ENCODE data around the gene PTPN9. TPM values are rescaled to one million over a fixed set of nuclear protein-coding genes. Genes with fewer than 3 reads are reported as not detected.

The PTPN9 gene
- total and polyA plus RNA-seq, 10 of the 15 experiments (the other 5 are each of a cell fraction or from before 2014, with no cell fraction given), result 7.8 to 29.1 (median 18.5) TPM

DNA sequence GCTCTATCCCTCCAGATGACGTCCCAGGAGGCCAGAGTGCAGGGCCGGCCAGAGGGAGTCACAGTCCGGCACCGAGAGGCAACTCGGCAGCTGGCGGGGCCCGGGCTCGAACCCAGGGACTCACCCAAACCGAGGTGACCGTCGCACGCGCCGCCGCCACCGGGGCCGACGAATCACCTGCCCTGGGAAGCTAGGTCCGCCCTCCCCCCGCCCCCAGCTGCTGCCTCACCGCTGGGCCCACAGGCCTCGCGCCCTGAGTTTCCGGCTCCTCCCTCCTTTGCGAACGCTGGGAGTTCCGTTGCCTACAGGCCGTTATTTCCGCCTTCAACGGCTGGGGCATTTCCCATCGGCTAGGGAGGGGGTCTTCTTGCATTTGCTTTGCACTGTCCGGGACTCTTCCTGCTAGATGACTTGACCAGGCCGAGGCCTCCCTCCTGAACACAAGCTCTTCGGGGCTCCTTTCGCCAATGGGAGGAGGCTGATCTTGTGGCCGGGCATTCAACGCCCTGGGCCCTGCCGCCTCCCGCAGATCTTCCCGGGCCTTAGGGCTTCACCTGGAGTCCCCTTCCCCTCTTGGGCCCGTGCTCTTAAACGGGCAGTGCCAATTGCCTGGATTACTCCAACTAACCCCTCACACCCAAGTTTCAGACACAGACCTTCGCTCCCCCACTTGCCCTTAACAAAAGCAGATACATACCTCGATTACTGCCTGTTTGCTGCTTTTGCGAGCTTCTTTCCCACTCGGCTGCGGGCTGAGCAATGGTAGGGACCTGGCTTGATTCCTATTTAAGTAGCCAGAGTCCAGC lies 46.6 kb upstream of the PTPN9 start, which contains the start of gene SNUPN (continued):
- TF ChIP-seq SPI1 (IDR thresholded peaks at IDR 0.05; ENCODE audit: borderline replicate concordance, insufficient read depth, low read depth, low read length), result peak; percentile 33; the same call in 1 of the 2 replicates
- TF ChIP-seq, protein P1, sequence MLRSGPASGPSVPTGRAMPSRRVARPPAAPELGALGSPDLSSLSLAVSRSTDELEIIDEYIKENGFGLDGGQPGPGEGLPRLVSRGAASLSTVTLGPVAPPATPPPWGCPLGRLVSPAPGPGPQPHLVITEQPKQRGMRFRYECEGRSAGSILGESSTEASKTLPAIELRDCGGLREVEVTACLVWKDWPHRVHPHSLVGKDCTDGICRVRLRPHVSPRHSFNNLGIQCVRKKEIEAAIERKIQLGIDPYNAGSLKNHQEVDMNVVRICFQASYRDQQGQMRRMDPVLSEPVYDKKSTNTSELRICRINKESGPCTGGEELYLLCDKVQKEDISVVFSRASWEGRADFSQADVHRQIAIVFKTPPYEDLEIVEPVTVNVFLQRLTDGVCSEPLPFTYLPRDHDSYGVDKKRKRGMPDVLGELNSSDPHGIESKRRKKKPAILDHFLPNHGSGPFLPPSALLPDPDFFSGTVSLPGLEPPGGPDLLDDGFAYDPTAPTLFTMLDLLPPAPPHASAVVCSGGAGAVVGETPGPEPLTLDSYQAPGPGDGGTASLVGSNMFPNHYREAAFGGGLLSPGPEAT (IDR thresholded peaks at IDR 0.05; ENCODE audit: low read depth), result peak; percentile 98
- no peak for TF ChIP-seq TCF7 (IDR thresholded peaks at IDR 0.05; ENCODE audit: borderline replicate concordance)
- TF ChIP-seq, protein P2, sequence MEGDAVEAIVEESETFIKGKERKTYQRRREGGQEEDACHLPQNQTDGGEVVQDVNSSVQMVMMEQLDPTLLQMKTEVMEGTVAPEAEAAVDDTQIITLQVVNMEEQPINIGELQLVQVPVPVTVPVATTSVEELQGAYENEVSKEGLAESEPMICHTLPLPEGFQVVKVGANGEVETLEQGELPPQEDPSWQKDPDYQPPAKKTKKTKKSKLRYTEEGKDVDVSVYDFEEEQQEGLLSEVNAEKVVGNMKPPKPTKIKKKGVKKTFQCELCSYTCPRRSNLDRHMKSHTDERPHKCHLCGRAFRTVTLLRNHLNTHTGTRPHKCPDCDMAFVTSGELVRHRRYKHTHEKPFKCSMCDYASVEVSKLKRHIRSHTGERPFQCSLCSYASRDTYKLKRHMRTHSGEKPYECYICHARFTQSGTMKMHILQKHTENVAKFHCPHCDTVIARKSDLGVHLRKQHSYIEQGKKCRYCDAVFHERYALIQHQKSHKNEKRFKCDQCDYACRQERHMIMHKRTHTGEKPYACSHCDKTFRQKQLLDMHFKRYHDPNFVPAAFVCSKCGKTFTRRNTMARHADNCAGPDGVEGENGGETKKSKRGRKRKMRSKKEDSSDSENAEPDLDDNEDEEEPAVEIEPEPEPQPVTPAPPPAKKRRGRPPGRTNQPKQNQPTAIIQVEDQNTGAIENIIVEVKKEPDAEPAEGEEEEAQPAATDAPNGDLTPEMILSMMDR (IDR thresholded peaks at IDR 0.05 in 2 of 3, conservative IDR thresholded peaks at IDR 0.05 in 1 of 3; ENCODE audit: control insufficient read depth in 2 of 3, extremely low read depth in 1 of 3, insufficient read depth in 1 of 3, low read depth in 3 of 3, low read length in 3 of 3), result no peak
- TF ChIP-seq, protein P3, sequence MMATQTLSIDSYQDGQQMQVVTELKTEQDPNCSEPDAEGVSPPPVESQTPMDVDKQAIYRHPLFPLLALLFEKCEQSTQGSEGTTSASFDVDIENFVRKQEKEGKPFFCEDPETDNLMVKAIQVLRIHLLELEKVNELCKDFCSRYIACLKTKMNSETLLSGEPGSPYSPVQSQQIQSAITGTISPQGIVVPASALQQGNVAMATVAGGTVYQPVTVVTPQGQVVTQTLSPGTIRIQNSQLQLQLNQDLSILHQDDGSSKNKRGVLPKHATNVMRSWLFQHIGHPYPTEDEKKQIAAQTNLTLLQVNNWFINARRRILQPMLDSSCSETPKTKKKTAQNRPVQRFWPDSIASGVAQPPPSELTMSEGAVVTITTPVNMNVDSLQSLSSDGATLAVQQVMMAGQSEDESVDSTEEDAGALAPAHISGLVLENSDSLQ (IDR thresholded peaks at IDR 0.05), result no peak
- peak; percentile 87 for TF ChIP-seq POLR2A (IDR thresholded peaks at IDR 0.05; ENCODE audit: low read depth, low read length)
- TF ChIP-seq FOXK2 (IDR thresholded peaks at IDR 0.05), result no peak
- no peak for TF ChIP-seq WRNIP1 (IDR thresholded peaks at IDR 0.05; ENCODE audit: borderline replicate concordance, low read depth, low read length)
- 0 out of 2 replicates have a peak, but pooled peaks have one; percentile 50 for TF ChIP-seq ESRRA (IDR thresholded peaks at IDR 0.05; ENCODE audit: low read length)
- TF ChIP-seq NRF1 (conservative IDR thresholded peaks at IDR 0.05; ENCODE audit: low read depth, low read length), result no peak; the same call in 1 of the 2 replicates
- TF ChIP-seq CBX5 (IDR thresholded peaks at IDR 0.05; ENCODE audit: low read depth), result no peak
- TF ChIP-seq ZBED1 (IDR thresholded peaks at IDR 0.05; ENCODE audit: borderline replicate concordance), result peak; percentile 19; the same call in 1 of the 2 replicates
- peak; percentile 54; the same call in 1 of the 2 replicates for TF ChIP-seq RB1 (IDR thresholded peaks at IDR 0.05; ENCODE audit: borderline replicate concordance)
- peak in 1 of 2 experiments; percentile 94; a peak in 2 of 4 replicates for TF ChIP-seq ETV6 (conservative IDR thresholded peaks at IDR 0.05 in 1 of 2, IDR thresholded peaks at IDR 0.05 in 1 of 2; ENCODE audit: borderline replicate concordance in 1 of 2, low read depth in 1 of 2)
- TF ChIP-seq SMAD5 (IDR thresholded peaks at IDR 0.05; ENCODE audit: low read depth), result no peak; the same call in 1 of the 2 replicates
- 0 out of 2 replicates have a peak, but pooled peaks have one; percentile 32 for TF ChIP-seq RFX5 (IDR thresholded peaks at IDR 0.05; ENCODE audit: low read depth, low read length)
- TF ChIP-seq, protein P4, sequence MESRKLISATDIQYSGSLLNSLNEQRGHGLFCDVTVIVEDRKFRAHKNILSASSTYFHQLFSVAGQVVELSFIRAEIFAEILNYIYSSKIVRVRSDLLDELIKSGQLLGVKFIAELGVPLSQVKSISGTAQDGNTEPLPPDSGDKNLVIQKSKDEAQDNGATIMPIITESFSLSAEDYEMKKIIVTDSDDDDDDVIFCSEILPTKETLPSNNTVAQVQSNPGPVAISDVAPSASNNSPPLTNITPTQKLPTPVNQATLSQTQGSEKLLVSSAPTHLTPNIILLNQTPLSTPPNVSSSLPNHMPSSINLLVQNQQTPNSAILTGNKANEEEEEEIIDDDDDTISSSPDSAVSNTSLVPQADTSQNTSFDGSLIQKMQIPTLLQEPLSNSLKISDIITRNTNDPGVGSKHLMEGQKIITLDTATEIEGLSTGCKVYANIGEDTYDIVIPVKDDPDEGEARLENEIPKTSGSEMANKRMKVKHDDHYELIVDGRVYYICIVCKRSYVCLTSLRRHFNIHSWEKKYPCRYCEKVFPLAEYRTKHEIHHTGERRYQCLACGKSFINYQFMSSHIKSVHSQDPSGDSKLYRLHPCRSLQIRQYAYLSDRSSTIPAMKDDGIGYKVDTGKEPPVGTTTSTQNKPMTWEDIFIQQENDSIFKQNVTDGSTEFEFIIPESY (IDR thresholded peaks at IDR 0.05), result 0 out of 2 replicates have a peak, but pooled peaks have one; percentile 19
- TF ChIP-seq, protein P5, sequence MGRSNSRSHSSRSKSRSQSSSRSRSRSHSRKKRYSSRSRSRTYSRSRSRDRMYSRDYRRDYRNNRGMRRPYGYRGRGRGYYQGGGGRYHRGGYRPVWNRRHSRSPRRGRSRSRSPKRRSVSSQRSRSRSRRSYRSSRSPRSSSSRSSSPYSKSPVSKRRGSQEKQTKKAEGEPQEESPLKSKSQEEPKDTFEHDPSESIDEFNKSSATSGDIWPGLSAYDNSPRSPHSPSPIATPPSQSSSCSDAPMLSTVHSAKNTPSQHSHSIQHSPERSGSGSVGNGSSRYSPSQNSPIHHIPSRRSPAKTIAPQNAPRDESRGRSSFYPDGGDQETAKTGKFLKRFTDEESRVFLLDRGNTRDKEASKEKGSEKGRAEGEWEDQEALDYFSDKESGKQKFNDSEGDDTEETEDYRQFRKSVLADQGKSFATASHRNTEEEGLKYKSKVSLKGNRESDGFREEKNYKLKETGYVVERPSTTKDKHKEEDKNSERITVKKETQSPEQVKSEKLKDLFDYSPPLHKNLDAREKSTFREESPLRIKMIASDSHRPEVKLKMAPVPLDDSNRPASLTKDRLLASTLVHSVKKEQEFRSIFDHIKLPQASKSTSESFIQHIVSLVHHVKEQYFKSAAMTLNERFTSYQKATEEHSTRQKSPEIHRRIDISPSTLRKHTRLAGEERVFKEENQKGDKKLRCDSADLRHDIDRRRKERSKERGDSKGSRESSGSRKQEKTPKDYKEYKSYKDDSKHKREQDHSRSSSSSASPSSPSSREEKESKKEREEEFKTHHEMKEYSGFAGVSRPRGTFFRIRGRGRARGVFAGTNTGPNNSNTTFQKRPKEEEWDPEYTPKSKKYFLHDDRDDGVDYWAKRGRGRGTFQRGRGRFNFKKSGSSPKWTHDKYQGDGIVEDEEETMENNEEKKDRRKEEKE (IDR thresholded peaks at IDR 0.05), result no peak
- TF ChIP-seq NFIC (IDR thresholded peaks at IDR 0.05; ENCODE audit: low read depth, low read length), result no peak
